DND-41 (cell line): ENCODE measurements around the gene CAMKMT.

Experiments used
- CTCF ChIP-seq: IDR thresholded peaks from 2 replicates; pipeline ENCODE4 v1.5.1; 2012; ENCODE audit warnings: borderline replicate concordance, low read length, moderate library complexity, mild to moderate bottlenecking; ENCODE audit not compliant: poor library complexity, severe bottlenecking; ENCODE audit errors: extremely low read depth
- EZH2 ChIP-seq: IDR thresholded peaks from 3 replicates; pipeline ENCODE4 v1.6.1; 2012; ENCODE audit warnings: borderline replicate concordance, low read depth, mild to moderate bottlenecking, moderate library complexity, low read length, inconsistent platforms; ENCODE audit not compliant: severe bottlenecking

- no peak for TF ChIP-seq EZH2
- no peak for TF ChIP-seq CTCF
Measured at GRCh38 chr2:44495035-44495434, 133.3 kb downstream of the CAMKMT start.
